Type B pancreatic cell (in vitro differentiated cells): ENCODE data around the gene HOXB5. TPM values are rescaled to one million over a fixed set of nuclear protein-coding genes. Genes with fewer than 3 reads are reported as not detected.

ENCODE experiments used
- DNase-seq: peaks from one replicate; pipeline ENCODE4 v3.0.0; 2021; ENCODE audit warnings: mixed read lengths; ENCODE audit not compliant: unreplicated experiment; ENCODE audit errors: extremely low spot score
- H3K27ac Mint-ChIP-seq: 2 replicates; pipeline ENCODE4 v1.8.0; 2021; ENCODE audit warnings: mild to moderate bottlenecking, mixed read lengths
- H3K27me3 Mint-ChIP-seq: 2 replicates; pipeline ENCODE4 v1.8.0; 2021; ENCODE audit warnings: mixed read lengths
- H3K36me3 Mint-ChIP-seq: 2 replicates; pipeline ENCODE4 v1.8.0; 2021; ENCODE audit warnings: mixed read lengths
- H3K4me1 Mint-ChIP-seq: one replicate; pipeline ENCODE4 v1.8.0; 2021; ENCODE audit warnings: mixed read lengths; ENCODE audit not compliant: unreplicated experiment
- H3K4me3 Mint-ChIP-seq: 2 replicates; pipeline ENCODE4 v1.8.0; 2021; ENCODE audit warnings: mild to moderate bottlenecking, mixed read lengths
- H3K9me3 Mint-ChIP-seq: 2 replicates; pipeline ENCODE4 v1.8.0; 2021; ENCODE audit warnings: mixed read lengths
- total RNA-seq: library from RNA; stranded (reverse); gene quantifications from 2 replicates; pipeline ENCODE4 v1.2.1, GENCODE V29; 2021; ENCODE audit warnings: low replicate concordance
- TF ChIP-seq, protein P1 (sequence below): fragments of 200-600 bp; sonication (generic); conservative IDR thresholded peaks from 2 replicates; pipeline ENCODE4 v1.5.0; 2021; ENCODE audit warnings: antibody characterized with exemption, mild to moderate bottlenecking

Gene HOXB5
- total RNA-seq, 1 donor from 2014 or later = 20.8 TPM

DNA sequence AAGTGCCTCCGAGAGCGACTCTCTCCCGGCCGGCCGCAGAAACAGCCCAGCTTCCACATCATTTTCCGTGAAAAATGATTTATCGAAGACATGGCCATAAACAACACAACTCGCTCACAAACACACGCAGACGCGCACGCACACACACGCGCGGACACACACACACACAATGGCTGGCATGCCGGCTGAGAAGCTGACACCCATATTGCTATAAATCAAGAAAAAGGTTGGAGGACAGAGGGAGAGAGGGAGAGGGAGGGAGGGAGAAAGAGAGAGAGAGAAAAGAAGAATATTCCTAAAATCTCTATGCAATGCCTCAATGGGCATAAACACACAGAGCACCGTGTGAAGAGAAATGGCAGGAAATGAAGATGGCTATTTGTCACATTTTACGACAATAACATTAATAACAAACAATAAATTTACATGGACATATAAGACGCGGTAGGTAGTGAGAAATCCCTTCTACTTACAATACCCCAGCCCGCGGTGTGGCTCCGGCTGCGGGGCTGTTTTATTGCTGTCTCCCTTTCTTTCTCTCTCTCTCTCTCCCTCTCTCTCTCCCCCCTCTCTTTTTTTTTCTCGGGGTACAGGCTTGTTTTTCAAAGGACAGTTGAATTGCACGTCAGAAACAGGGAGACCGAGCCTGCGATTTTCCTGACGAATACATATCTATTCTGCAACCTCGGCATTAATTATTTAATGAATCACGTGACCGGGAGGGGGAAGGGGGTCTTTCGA lies 24.9 kb downstream of the HOXB5 start:
- Mint-ChIP-seq H3K27ac (no peak overlapping the region), H3K4me1 (peaks cover 33% of the 10 kb centered on the region), H3K4me3 (no peak overlapping the region), H3K36me3 (peaks cover 18% of the 10 kb centered on the region), H3K9me3 (no peaks in the 10 kb centered on the region), H3K27me3 (peaks cover 41% of the 10 kb centered on the region)
- TF ChIP-seq, protein P1, sequence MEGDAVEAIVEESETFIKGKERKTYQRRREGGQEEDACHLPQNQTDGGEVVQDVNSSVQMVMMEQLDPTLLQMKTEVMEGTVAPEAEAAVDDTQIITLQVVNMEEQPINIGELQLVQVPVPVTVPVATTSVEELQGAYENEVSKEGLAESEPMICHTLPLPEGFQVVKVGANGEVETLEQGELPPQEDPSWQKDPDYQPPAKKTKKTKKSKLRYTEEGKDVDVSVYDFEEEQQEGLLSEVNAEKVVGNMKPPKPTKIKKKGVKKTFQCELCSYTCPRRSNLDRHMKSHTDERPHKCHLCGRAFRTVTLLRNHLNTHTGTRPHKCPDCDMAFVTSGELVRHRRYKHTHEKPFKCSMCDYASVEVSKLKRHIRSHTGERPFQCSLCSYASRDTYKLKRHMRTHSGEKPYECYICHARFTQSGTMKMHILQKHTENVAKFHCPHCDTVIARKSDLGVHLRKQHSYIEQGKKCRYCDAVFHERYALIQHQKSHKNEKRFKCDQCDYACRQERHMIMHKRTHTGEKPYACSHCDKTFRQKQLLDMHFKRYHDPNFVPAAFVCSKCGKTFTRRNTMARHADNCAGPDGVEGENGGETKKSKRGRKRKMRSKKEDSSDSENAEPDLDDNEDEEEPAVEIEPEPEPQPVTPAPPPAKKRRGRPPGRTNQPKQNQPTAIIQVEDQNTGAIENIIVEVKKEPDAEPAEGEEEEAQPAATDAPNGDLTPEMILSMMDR = no peak
- DNase-seq = no peak

DNA sequence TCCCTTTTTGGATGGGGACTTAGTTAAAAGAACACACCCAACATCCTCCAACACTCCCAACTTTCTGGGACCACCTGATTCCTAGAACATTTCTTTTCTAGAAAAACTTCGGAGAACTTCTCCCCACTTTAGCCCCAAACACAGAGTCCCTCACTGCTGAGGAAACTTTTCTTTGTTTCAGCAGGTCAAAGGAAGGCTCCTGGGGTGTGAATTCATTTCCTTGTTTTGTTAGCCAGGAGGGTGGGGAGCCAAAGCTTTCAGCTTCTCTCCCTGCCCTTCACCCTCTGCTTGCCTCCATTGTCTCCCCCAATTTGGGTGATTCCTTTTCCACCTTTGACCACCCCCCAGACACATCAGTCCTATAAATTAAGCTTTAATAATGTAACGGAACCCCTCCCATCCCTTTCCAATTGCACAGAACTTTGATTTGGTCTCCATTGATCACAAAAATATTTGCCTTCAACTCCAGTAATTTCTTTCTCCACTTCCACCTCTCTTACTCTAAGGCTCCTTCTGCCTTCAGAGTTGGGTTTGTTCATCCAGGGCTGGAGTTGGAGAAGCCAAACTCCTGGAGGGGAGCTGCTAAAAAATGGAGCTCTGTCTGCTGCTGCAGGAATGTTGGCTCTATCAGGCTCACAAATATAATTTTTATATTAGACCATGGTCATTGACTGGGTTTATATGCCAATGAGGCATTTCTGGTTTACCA lies 25.8 kb downstream of the HOXB5 start:
- Mint-ChIP-seq H3K36me3 (peaks cover 9% of the 10 kb centered on the region), H3K27ac (no peak overlapping the region), H3K9me3 (no peaks in the 10 kb centered on the region), H3K27me3 (peaks cover 41% of the 10 kb centered on the region), H3K4me1 (peaks cover 33% of the 10 kb centered on the region), H3K4me3 (no peak overlapping the region)
- no peak for DNase-seq
- TF ChIP-seq, protein P1 = no peak

DNA sequence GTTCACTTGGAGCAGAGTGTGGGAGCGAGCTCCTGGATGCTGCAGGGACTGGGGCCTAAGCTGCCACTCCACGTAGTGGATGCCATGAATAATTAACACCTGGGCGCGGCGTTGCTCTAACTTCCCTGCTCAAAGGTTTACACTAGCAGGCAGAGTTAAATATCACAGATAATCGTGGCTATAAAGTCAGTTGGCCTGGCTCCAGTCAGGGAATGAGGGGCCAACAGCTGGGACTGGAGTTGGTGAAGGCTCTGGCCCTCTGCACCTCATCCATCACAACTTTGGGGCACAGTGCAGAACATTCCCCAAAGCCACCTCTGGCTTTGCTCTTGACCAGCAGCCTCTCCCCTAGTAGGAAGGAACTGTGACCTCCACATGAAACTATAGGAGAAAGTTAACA lies 26.4 kb downstream of the HOXB5 start:
- no peak for DNase-seq
- H3K36me3 Mint-ChIP-seq = peaks cover 15% of the 10 kb centered on the region
- H3K4me3 Mint-ChIP-seq = no peak overlapping the region
- H3K4me1 Mint-ChIP-seq = peaks cover 37% of the 10 kb centered on the region
- peaks cover 46% of the 10 kb centered on the region for H3K27me3 Mint-ChIP-seq
- H3K9me3 Mint-ChIP-seq = no peaks in the 10 kb centered on the region
- no peak overlapping the region for H3K27ac Mint-ChIP-seq
- TF ChIP-seq, protein P1 = no peak

DNA sequence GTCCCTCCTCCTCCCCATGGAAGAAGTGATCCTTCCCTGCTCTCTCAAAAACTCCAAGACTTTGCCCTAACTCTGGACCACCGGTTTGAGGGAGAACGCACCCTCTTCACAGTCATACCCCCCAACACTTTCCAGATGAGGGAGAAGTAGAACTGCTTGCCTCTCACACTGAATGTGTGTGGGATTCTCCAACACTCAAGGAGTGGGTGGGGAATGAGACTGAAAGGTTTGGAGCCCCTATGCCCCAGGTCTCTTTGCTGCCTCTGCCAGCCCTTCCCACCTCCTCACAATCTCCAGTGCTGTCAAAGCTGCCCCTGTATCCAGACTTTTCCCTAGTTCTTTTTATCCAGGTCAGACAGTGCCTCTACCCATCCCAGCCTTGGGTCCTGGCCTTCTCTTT lies 26.9 kb downstream of the HOXB5 start:
- H3K27ac Mint-ChIP-seq = no peak overlapping the region
- no peak for DNase-seq
- no peaks in the 10 kb centered on the region for H3K9me3 Mint-ChIP-seq
- no peak overlapping the region for H3K4me3 Mint-ChIP-seq
- TF ChIP-seq, protein P1 = no peak
- H3K36me3 Mint-ChIP-seq = peaks cover 13% of the 10 kb centered on the region
- peaks cover 38% of the 10 kb centered on the region for H3K4me1 Mint-ChIP-seq
- peaks cover 47% of the 10 kb centered on the region for H3K27me3 Mint-ChIP-seq

DNA sequence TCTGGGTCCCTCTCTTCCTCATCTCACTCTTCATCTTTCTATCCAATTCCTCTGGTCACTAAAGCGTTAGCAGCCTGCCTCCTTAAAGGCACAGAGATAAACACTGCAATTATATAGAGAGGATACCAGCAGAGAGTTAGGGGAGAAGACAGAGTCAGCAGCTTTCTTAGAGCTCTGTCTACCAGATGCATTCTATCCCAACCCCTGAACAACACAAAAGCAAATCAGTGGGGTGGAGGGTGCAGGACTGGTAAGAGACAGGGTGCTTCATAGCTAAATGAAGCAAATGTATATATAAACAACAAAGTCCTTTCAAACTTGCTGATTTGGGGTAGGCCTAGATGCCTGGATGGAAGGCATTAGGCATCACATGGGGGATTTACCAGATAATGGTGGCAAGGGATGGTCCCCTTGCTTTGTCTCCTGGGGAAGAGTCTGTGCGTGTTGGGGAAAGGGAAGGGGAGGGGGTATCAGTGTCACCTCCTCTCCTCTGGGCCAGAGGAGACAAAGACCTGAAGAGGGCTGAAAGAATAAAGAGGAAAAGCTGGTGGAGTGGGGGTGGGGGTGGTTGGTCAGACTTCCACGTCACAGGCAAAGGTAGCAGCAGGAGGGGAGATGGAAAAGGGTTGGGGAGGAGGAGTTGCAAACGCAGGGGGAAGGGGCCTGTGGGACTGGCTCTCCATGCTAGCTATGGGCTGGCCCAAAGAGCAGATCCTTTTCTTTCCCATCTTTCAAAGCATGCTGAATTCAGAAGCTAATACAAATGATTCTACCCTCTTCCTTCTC lies 27.5 kb downstream of the HOXB5 start:
- TF ChIP-seq, protein P1 = no peak
- H3K27me3 Mint-ChIP-seq = peaks cover 44% of the 10 kb centered on the region
- peaks cover 10% of the 10 kb centered on the region for H3K36me3 Mint-ChIP-seq
- H3K9me3 Mint-ChIP-seq = no peaks in the 10 kb centered on the region
- no peak for DNase-seq
- no peak overlapping the region for H3K4me3 Mint-ChIP-seq
- no peak overlapping the region for H3K27ac Mint-ChIP-seq
- H3K4me1 Mint-ChIP-seq = peaks cover 38% of the 10 kb centered on the region
